HG03378 (cell line): ENCODE data around the gene ZNF277.
"Not testable (repeated sequence)": the region's sequence is repeated elsewhere in the genome, so short reads cannot be mapped to it uniquely, and the experiment has no call there.

Experiments
- ATAC-seq: cut with Tn5 transposase; IDR thresholded peaks from one replicate; pipeline ENCODE4 v1.9.1; 2021; ENCODE audit warnings: mild to moderate bottlenecking, moderate library complexity; ENCODE audit not compliant: unreplicated experiment

ZNF277 gene

DNA sequence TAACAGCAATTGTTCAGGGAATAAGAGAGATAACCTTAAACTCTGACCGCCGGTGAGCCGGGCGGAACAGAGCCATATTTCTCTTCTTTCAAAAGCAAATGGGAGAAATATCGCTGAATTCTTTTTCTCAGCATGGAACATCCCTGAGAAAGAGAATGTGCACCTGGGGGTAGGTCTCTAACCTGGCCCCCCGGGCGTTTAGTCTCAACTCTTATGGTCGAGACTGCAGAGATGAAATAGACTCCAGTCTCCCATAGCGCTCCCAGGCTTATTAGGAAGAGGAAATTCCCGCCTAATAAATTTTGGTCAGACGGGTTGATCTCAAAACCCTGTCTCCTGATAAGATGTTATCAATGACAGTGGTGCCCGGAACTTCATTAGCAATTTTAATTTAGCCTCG lies 43.5 kb downstream of the ZNF277 start:
- ATAC-seq, result not testable (repeated sequence)

DNA sequence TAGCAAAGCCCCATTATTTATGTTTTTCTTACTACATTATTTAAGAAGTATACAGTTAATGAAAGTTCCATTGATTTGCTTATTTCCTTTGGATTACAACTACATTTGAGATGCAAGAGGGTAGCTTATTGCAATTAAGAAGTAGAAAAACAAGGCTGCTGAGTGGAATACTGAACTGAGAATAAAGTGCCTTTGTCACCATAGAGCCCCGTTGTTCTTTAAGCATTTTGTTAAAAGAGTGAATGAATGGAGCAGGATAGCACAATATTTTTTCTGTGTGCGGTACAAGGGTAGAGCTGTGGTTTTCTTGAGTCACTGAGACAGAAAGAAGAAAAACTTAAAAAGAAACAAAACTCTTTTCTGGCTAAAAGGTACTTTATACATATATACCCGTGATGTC lies 45.6 kb downstream of the ZNF277 start:
- ATAC-seq, result no peak

DNA sequence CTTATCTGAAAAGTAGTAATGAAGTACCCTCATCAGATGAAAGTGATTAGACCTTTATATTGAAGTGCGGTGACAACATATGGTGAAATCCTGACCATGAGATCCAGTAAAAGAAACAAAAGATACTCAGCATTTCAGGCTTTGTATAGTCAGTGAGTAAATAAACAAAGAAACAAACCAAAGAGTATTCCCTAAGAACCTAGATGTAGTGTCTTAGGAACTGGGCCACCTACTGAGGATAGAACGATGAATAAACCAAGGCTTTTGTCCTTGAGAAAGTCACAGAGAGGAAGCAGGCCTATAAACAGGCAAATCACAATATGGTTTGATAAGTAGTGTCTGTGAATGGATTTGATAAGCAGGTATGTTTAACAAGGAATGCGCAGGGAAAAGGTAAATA lies 46.2 kb downstream of the ZNF277 start:
- ATAC-seq, result no peak

DNA sequence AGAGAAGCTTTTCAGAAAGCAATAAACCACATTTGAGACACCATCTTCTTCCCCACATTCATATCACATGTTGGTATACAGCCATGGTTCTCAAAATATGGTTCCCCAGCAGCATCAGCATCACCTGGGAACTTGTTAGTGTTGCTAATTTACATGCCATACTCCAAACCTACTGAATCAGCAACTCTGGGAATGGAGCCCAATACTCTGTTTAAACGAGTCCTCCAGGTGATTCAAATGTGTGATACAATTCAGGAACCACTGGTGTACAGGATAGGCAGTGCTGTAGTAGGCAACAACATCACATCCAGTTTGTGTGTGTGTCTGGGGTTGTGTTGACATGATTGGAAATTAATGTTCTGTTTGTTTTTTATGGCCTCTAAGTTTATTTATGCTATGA lies 47.7 kb downstream of the ZNF277 start:
- no peak for ATAC-seq

DNA sequence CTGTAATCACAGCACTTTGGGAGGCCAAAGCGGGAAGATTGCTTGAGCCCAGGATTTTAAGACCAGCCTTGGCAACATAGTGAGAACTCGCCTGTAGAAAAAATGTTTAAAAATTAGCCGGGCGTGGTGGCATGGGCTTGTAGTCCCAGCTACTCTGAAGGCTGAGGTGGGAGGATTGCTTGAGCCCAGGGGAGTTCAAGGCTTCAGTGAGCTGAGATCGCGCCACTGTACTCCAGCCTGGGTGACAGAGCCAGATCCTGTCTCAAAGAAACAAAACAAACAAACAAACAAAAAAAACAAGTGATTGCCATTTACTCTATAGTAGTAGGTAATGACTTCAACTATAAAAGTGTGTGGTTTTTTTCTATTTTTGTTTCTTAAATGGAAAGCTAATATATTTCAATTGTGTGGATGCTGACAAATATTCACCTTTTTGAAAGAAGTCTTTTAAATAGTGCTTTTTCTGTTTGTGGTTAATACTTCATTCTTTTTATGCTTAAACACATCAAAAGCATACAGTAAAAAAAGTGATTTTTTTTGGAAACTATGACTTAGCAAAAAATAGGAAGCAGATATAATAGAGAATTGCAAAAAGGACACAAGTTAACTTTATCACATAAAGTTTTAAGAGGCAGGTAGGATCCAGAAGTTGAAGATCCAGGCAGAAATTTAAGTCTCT lies 48.4 kb downstream of the ZNF277 start:
- ATAC-seq, result no peak

DNA sequence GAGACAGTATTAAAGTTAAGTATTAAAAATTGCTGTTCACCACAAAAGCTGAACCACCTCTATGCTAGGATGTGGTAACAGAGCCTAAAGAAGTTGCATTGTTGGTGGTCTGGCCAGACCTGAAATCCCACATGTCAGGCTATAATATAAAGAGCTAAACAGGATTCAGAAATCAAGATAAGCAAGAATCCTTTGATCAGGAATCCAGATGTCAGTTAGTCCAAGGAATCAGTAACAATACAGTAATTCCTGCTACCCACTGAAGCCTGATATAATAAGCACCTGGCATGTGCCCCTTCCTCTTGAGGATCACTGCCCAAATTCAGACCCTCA lies 48.9 kb downstream of the ZNF277 start:
- no peak for ATAC-seq

DNA sequence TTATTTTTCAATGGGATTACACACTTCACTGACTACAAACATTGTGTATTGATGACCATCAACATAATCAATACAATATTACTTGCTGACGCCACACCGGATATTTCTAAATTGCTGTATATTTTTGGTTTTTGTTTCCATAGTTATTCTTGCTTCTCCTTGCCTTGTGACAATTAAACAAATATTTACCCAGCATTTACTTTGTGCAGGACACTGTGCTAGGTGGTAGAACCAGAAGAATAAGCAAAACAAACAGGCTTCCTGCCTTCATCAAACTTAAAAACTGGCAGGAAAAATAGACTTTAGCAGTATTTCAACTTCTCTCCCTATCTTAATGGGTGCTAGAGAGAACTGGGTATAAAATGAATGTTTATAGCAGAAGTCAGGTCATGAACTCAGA lies 50.6 kb downstream of the ZNF277 start:
- no peak for ATAC-seq

DNA sequence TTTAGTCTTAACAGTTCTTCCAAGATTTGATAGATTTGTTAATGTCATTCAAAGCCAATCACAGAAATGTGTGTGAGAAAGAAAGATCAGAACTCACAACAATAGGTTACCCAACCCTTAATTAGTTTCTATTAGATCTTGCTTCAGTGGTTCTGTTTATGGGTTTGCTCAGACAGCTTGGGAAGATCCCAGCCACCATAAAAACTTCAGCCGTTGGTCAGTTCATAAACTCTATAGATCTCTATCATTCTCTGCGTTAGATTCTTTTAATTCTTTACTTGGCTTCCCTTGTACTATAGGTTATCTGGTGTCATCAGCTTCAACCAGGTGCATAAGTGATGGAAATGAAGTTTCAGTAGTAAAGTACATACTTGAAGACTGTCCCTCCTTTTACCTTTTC lies 54.4 kb downstream of the ZNF277 start:
- ATAC-seq, result no peak

DNA sequence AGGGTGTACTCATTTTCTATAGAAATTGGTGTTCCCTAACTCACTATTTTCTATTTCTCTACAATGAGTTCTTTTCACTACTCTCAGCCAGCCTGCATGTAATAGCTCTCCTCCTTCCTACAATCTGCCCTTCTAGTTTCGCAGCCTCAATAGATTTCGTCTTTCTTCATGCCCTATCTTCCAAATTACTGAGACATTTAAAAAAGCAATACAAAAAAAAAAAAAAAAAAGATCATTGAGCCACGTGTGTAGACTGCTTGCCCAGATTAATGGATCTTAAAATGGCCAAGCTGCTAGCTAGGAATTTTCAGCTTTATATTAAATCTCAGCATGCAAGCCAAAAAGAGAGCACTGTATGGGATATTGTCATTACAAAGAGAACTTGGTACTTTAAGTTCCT lies 55.5 kb downstream of the ZNF277 start:
- ATAC-seq, result no peak

DNA sequence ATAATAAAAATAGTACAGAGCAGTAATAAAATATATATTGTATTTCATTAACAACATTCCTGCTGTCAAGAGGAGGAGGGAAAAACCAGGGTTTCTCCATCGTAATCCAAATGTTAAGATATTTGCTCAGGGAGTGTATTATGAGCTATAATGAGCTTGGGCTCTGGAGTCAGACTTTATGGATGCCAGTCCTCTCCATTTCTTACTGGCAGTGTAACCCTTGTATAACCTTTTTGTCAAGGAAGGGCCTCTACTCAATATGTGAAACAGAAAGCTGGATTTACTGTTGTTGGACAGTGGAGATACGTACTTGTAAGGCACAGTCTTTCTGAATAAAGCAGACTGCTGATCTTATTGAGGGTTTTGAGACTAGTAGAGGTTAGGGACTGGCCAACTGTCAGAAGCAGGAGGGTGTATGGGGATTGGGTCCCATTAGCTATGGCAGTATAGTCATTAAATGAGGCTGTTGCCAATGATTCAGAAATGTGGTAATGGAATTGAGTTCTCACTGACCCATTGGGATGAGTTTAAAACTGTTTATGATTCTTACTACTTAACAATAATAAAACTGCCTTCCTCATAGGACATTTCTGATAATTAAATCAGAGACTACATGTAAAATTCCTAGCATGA lies 56.5 kb downstream of the ZNF277 start:
- ATAC-seq, result no peak

DNA sequence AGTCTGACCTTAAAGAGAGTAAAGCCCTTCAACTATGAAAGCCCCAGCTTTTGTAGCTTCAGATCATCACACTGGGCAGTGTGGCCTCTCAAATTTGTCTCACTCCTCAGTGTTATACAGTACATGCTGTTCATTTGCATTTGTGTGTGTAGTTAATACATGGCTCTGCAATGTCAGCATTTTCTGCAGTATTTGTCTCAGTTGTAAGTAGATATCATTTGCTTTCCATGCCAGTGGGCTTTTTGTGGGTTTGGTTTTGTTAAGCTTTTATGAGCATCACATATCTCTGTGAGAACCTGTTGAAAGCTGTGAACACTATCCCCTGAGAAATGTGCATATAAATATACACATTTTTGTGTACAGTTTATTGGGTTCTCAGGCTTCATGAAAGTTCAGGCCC lies 57.0 kb downstream of the ZNF277 start:
- no peak for ATAC-seq

DNA sequence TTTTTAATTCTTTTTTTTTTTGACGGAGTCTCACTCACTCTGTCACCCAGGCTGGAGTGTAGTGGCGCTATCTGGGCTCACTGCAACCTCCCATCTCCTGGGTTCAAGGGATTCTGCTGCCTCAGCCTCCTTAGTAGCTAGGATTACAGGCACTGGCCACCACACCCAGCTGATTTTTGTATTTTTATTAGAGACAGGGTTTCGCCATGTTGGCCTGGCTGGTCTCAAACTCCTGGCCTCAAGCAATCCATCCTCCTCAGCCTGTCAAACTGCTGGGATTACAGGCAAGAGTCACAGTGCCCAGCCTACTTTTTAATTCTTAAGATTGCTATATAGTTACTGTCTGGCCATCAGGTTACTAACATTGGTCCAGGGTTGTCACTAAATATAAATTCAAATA lies 59.6 kb downstream of the ZNF277 start:
- no peak for ATAC-seq

DNA sequence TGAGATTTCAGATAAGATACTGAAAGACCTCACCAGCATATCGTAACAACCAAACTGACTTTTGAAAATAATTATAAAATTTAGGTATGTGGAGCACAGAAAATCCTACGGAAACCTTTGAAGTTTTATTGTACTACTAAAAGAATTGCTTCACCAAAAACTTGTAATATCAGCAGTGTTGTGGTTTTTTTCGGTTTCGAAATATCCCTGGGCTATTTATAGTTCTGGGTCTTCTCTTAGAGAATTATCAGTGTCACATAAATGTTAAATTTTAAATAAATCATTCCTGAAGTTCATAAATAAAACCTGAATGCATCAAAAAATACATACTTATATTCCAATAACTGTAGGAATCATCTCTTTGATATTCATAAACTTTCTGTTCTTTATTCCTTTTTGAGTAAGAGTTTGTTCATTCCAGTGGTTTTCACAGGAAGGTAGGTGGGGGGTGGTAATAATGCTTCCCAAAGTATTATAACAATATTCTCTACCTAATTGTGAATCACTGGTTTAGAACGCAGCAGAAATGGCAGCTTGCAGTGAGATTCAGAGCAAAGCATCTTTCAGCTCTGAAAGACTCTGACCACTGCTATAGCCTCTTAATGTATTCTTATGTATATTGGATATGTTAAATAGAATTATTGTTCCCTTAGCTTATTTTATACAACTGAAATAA lies 60.2 kb downstream of the ZNF277 start:
- no peak for ATAC-seq

DNA sequence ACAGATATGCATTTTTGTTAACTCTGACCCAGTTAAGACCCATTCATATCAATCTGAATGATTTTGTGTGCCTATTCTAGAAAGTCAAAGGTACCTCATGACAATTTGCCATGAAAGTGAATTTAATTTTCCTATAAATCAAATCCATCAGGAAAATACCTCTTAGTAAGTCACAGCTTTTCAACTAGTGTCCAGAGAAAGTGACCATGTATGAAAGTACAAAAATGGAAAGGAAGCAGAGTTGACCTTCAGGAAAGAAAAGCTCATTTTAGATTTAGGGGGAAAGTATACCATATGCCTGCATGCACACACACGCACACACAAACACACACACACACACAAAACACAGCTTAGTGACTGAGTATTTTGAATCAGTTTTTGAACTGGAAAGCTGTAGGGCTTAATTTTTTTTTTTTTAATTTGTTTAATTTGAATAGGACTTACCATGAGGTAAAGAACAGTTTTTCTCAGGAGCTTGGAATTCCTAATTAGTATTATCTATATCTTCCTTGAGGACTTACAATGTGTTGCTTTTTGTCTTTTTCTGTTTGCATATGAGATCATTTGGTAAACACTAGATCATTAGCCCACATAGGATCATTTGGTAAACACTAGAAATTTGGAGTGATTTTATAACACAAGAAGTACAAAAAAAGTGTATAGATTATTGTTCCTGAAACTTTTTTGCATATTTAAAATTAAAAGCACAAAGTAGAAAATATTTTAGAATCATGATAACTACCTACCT lies 61.6 kb downstream of the ZNF277 start:
- no peak for ATAC-seq

DNA sequence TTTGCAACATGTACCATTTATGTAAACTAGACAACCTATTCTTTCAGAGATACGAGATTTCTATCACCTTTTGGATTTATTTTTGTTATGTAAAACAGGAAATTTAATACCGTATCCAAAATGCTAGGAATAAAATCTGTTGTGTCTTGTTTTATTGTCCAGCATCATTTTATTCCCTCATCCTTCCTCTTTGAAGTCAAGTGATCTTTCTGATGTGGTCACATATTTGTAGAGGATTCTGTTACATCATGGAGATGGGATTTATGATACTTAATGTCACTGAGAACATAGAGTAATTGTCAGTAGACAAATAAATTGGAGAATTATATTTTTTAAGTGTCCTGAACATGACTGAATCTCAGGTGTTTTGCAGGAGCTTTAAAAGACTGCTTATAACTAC lies 64.7 kb downstream of the ZNF277 start:
- ATAC-seq, result no peak

DNA sequence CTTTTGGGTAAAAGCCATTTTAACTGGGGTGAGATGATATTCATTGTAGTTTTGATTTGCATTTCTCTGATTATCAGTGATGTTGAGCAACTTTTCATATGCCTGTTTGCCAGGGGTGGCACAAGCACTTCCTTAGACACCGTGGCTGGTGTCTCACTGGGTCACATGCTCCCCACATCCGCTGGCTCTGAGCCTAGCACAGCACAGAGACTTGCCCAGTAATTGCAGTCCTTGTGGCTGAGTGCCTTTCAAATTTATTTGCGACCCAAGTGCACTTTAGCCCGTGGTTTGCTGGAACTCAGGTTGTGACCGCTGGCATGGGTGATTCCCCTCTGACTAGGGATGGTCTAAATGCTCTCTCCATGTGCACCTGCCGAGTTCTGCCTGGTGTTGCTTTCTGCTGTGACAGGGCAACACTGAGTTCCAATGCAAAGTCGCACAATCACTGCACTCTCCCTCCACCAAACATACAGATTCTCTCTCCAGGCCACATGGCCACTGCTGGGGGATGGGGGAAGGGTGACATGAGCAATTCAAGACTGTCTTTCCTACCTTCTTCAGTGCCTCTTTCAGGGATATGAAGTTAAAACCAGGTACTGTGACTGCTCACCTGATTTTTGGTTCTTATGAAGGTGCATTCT lies 66.5 kb downstream of the ZNF277 start:
- ATAC-seq, result no peak

DNA sequence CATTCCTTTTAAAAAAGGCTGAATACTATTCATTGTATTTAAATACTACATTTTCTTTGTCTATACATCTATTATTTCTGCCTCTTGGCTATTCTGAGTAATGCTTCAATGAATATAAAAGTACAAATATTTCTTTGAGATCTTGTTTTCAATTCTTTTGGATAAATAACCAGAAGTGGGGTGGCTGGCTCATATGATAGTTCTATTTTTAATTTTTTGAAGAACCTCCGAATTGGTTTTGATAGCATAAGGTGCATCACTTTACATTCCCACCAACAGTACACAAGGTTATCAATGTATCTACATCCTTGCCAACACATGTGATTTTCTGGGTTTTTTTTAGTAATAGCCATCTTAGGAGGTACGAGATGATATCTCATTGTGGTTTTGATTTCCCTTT lies 72.5 kb downstream of the ZNF277 start:
- no peak for ATAC-seq

DNA sequence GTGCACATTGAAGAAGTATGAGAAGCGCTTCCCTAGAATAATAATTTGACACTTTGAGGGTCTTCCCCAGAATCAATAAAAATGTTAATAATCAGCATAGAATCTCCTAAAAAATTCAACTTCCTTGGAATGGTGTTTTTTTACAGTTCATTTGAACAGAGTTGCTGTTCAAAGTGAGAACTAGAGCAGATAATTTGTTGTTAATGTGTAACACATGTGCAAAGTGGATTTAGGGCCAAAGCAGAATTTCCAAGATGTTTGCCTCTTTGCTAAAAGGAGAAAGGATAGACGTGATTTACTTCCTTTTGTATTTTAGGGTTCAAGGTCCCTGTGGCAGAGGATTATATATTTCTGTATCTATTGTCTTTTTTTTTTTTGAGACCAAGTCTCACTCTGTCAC lies 73.8 kb downstream of the ZNF277 start:
- ATAC-seq, result no peak

DNA sequence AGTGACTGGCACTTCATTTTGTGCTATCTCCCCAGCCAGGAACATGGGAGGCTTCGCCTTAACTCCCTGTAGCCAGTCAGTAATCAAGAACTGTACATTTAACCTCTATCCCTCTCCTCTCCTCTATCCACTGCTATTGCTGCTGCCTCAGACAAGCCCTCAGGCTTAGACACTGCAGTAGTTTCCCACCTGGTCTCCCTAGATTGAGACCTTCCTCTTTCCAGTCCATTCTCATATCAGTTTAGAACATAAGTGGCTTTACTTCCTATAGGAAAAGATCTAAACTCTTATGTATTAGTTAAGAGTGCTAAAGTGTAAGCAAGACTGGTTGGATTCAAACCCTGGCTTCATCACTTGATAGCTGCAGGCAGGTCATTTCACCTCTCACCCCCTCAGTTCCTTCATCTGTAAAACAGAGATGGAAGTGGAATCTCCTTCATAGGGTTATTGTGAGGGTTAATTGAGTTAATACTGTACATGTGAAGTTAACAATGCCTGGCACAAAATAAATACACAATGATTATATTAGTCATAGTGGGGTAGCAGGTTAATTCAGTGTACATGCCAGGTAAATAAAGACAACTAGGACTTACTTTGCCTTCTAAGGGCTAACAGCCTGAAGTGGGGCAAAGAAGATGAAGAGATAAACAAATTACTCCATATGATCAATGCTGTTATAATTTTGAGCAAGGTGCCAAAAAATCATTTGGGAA lies 76.1 kb downstream of the ZNF277 start:
- ATAC-seq, result no peak

DNA sequence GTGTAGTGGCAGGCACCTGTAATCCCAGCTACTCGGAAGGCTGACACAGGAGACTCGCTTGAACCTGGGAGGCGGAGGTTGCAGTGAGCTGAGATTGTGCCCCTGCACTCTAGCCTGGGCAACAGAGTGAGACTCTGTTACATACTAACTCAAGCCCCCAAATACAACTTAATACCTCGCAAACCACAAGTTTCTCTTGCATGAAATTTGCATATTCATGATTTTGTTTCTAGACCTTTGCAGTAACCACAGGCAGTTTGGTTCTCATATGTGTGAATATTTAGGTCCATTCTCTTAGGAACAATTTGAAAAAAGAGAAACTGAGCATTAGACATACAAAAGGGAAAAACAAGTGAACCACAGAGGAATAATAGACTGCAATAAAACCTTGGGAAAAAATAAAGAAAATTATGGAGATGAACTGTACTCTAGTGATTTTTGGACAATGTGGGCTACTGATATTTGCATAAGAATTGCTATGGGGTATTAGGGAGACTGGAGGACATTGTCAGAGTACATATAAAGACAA lies 77.0 kb downstream of the ZNF277 start:
- ATAC-seq, result peak; percentile 66
